T-helper 22 cell (primary cell): ENCODE data around the gene STOML2.

ENCODE experiments used
- DNase-seq: peaks from one replicate; pipeline ENCODE4 v3.0.0-alpha.2; 2020; ENCODE audit warnings: low read depth

Gene STOML2

DNA sequence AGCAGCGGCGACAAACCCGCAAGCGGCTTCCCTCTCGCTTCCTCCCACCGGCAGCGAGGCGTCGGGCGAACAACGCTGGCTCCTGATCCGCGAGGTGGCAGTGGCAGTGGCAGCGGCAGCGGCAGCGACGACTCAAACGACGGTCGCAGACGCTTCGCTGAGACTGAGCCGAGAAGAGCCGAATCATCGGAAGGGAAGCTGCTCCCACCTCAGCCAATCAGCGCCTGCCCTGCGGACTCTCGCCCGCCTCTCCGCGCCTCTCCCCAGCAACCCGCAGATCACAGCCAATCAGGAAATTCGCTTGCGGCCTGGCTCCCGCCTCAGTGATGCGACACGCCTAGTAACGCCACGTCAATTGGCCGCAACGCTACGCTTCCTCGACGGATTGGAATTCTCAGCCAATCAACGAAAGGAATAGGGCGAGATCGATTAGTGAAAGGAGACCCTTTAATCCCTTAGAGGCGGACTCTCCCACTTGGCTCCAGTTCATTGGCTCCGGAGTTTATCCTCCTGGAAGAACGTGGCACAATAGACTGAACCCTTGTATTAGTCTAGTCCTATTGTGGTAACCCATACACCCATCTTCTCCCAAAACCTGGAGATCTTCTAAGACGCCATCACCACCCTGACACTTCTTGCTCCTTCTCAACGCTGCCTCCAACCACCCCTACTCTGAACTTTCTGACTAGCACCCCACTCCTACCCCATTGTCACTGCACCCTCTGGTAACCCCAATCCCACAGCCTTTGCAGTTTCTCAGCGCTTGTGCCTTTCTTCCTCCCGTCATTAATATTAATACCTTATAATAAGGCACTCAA, 30.3 kb downstream of the STOML2 start, which contains the start of gene VCP:
VCP (minus strand) TSS at position 165 of the 818 bp plus-strand sequence. CDS start 272 bp downstream, outside the sequence.
- peak; percentile 98 for DNase-seq

DNA sequence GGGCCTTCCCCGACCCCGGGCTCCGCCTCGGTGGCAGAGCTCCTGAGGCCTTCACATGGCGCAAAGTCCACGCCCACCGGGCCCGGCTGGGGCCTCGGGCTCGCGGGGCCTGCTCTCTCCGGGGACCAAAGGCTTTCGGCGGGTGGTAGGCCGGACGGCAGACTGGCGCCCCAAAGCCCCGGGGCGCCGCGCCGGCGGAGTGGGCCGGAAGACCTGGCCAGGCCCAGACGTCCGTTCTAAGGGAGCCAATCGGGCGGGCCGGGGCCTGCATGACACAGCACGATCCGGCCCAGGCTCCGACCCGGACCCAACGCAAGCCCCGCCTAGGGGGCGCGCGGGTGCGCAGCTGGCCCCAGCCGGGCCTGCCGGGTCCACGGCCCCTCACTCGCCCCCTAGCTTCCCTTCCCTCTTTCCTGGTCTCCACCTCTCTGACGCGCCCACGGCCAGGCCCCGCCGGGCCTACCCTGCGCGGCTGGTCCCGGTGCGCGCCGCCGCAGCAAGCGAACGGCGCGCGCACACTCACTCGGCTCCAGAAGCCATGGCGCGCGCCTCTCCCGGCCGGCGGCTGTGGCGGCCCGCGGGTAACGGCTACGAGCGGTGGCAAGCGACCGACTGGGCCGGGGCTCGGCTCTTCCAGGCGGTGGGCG, 31.0 kb downstream of the STOML2 start:
- peak; percentile 65 for DNase-seq

DNA sequence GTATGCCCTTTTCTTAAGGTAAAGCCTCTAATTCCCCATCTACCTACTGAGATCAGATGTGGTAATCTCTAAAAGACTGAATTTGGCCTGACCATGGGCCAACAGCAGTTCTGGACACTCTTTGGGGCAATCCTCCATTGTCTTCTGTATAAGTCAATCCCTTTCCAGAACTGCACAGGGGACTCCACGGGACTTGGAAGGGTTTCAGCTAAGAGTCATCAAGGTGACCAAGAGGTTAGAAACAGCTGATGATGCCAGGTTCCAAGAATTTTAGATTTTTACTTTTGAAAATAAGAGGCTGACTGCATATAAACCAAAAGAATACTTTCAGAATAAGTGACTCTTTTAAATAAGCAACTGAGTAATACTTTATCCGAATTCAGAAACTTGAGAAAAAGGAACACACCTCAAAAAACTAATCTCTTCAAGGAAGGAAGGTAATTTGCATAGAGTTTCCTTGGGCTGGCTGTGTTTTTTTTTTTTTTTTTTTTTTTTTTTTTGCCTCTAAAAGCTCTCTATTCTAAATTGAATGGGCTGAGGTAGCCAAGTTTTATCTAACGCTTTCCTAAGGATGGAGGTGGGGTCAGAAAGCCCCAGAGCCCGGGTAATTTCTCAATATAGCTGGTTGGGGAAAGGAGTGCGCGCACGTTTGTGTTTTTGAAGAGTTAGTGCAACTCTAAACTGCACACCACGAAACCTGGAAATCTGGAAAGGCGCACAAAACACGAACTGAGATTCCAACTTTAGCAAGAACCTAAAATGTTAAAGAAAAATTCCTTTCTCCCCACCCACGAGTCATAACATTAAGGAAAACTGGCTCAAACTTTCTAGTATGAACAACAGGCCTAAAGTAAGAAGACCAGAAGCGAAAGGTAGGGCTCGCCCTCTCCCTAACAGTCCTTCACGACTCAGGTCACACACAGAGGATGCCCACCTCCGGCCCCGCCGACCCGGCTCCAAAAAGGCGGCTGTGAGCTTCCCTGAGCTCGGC, 31.8 kb downstream of the STOML2 start:
- no peak for DNase-seq

DNA sequence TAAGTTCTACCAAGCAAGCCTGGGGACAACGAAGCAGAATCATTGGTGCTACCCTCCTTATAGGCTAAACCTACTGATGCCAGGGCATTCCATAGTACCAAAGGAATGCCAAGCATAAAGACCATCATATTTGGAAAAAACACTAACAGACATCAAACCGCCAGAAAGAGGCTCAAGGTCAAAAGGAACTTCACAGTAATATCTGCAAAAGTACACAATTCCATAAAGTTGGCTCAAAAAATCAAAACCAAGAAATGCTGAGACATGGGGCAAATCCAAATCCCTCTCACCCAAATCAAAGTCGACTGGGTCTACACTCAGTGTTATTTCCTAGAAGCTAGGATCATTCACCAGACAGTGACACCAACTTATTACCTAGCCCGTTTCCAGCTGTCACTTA, 33.9 kb downstream of the STOML2 start:
- no peak for DNase-seq

DNA sequence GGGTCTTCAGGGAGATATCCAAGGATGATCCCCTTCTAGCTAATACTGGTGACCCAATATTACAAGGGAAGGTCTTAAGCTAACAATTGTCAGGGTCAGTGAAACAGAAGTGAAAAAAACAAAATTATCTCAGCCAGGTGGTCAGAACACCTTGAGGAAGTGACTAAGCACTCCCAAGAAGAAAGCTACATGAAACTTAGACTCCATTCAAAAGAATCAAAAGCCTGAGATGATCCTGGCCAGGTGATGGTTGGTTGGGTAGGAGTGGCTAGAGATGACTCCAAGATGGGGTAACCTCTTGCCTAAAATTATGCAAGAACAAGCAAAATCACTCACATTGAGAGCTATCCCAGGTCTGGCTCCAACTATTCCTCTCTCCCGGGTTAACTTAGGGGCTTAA, 35.9 kb downstream of the STOML2 start:
- DNase-seq: no peak

DNA sequence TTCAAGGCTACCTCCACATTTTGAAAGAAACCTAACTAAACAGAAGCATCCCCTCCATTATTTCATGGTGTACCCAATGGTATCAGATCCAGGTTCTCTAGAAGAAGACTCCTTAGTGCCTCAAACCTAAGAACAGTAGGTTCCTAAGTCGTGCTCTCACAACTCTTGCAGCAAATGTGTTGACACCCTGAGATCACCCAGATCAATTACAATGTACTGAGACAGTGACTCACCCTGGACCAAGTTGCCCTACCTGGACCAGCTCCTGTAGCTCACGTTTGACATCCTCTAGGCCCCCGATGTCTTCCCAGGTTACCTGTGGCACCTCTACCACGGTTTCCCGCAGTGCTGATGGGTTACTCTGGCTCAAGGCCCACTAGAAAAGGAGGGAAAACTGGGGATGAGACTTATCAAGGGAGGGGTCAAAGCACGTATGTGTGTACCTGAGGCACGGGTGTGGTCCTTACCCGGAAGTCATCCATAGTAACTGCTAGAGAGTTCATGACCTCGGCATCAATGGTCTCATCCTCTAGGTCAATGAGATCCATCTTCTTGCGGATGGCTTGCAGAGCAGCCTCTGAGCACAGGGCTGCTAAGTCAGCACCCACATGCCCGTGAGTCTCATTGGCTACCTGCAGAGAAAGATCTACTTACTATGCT, 42.3 kb downstream of the STOML2 start:
- no peak for DNase-seq

DNA sequence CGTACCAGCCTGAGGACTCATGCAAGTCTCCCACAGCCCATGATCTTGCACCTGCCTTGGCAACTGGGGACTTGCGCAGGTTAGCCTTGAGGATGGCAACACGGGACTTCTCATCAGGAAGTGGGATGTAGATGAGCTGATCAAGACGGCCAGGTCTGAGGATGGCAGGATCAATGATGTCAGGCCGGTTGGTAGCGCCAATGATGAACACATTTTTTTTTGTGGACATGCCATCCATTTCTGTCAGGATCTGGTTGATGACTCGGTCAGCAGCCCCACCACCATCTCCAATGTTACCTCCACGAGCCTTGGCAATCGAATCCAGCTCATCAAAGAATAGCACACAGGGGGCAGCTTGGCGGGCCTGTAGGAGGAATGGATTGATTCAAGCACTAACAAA, 43.5 kb downstream of the STOML2 start:
- DNase-seq: no peak

DNA sequence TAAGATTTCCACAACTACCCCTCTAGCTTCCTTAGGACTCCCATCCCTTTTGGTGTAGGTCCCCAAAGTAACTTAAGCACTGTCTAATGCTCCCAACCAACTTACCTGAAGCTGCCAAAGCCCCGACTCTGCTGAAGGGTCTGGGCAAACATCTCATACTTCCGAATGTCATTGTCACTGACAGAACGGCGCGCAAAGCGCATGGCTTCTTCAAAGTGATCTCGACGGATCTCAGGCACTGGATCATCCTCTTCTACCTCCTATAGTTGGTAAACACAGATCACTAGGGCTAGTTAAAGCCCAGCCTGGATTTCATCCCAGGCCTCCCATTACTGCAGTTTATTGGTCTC, 45.7 kb downstream of the STOML2 start:
- no peak for DNase-seq

DNA sequence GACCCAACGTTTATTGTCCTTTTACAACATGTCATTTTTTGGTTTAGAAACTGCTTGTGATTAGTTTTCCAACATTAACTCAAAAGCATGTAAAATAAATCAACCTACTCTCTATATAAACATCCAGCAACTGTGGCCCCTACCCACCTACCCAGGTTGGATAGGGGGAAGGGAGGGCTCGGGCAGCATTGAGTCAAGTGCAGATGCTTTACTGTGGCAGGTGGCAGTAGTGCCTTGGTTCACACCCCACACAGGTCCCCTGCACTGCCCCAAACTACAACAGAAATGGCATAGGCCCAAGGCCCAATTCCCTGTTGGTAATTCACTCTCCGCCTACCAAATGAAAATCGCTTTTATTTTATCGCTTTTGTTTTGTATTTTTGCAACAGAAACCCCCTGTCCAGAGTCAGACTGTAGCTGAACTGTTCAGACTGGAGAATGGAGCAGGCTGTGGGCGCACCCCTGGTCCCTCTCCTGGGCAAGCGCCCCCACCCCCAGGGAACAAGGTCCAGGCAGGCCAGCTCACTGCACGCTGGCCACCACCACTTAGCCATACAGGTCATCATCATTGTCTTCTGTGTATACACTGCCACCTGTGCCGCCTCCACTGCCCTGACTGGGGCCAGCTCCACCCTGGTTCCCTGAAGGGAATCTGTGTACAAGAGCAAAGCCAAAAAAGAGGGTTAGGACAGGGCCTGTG, 46.2 kb downstream of the STOML2 start:
- no peak for DNase-seq

DNA sequence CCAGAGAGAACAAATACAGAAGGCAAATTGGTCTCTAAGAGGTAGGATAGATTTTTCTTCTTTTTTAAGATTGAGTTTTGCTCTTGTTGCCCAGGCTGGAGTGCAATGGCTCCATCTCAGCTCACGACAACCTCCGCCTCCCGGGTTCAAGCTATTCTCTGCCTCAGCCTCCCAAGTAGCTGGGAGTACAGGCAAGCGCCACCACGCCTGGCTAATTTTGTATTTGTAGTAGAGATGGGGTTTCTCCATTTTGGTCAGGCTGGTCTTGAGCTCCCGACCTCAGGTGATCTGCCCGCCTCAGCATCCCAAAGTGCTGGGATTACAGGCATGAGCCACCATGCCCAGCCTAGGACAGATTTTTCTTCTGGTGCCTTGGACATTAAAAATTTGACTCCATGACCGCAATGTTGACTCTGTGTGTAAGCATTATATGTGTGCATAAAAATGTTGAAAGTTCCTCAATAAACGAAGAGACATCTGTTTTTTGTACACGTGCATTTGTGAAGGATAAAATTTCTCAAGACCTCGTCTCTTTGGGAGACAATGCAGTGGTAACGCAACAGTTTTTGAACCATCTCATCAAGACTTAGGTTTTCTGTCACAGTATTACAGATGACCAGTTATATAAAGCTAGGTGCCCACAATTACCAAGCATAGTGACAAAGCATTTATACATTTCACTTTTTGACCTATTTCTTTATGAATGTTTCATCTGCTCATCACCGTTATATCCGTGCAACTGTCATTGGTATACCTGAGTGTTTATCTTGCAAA, 47.9 kb downstream of the STOML2 start:
- no peak for DNase-seq

DNA sequence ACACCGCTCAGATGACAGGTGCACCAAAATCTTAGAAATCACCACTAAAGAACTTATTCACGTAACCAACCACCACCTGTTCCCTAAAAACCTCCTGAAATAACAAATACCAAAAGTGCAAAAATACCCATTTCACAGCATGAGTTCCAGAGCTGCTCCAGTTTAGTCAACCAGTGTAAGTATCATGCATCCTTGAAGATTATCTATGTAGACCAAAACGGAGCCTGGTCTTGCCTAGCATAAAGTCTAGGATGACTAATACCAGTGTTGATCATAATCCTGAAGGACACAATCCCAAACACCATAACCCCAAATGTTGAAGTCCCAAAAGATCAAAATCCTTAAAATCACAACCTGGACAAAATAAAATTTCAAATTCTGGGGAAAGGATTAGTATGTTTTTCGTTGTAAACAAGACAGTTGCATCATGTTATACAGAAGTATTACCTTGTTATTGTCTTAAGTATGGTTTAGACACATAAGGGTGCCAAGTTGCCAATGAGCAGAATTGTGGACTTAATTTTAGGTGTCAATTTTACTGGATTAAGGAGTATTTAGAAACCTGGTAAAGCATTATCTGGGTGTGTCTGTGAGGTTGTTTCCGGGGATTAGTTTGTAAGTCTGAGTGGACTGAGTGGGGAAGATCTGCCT, 48.6 kb downstream of the STOML2 start:
- DNase-seq: no peak

DNA sequence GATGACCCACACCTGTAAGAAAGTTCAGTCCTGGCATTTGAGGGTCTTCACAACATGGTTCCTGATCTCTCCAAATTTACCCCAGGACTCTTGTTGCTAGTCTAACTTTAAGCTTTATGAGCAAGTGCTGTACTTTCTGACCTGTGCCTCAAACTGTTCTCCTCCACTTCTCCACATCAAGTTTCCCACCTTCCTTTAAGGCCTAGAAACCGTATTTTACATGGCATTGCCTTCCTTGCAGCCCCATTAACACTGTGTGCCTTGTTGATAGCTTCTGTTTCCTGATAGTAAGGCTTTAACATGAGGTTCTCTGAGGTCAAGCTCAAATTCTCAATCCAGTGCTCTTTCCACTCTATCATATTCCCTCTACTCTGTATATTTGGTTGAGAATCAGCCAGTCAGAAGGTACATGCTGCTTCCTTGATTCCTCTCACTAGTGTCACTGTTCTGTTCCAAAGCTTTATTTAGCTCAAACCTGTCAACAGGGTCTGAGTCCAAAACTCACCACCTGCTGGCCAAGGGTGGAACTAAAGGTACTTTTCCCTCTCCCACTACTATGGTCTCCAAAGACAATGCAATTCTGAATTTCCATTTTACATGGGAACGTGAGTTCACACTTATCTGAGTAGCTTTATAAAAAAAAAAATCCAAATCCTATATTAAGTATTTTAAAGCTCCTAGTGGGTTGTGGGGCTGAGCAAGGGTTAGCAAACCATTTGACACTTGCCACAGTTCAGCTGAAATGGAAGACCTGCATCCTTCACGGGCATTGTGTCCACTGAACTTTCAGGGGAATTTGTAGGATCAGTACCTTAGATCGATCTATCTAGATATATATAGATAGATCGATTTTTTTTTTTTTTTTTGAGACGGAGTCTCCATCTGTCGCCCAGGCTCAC, 51.6 kb downstream of the STOML2 start:
- DNase-seq: no peak
